NCI-H1048 (cell line): ENCODE data around the gene ANKRD16.
"Not testable (repeated sequence)": the region's sequence is repeated elsewhere in the genome, so short reads cannot be mapped to it uniquely, and the experiment has no call there.

ENCODE experiments used
- DNase-seq: peaks from one replicate; lab custom pipeline; 2025; lab: John Stamatoyannopoulos, UW

ANKRD16 gene

GRCh38 chr10:5903563-5903962 lies 13.9 kb upstream of the ANKRD16 start:
- DNase-seq: no peak

- DNase-seq: no peak
Measured at GRCh38 chr10:5902511-5903274, 13.0 kb upstream of the ANKRD16 start.

GRCh38 chr10:5900247-5900646 lies 10.6 kb upstream of the ANKRD16 start:
- no peak for DNase-seq

- no peak for DNase-seq
Measured at GRCh38 chr10:5898163-5898562, 8.5 kb upstream of the ANKRD16 start.

- no peak for DNase-seq
Measured at GRCh38 chr10:5897504-5897903, 7.8 kb upstream of the ANKRD16 start.

- DNase-seq: no peak
Measured at GRCh38 chr10:5897053-5897340, 7.3 kb upstream of the ANKRD16 start.

GRCh38 chr10:5896208-5897052 lies 6.7 kb upstream of the ANKRD16 start:
- no peak for DNase-seq

- no peak for DNase-seq
Measured at GRCh38 chr10:5895804-5896203, 6.1 kb upstream of the ANKRD16 start.

- DNase-seq: no peak
Measured at GRCh38 chr10:5895365-5895764, 5.7 kb upstream of the ANKRD16 start.

- no peak for DNase-seq
Measured at GRCh38 chr10:5894873-5895272, 5.2 kb upstream of the ANKRD16 start.

GRCh38 chr10:5894403-5894802 lies 4.7 kb upstream of the ANKRD16 start:
- no peak for DNase-seq

GRCh38 chr10:5893321-5893720 lies 3.6 kb upstream of the ANKRD16 start:
- no peak for DNase-seq

GRCh38 chr10:5892007-5892406 lies 2.3 kb upstream of the ANKRD16 start:
- DNase-seq: no peak

- DNase-seq: no peak
Measured at GRCh38 chr10:5891009-5891408, 1.3 kb upstream of the ANKRD16 start.

GRCh38 chr10:5890452-5890915 lies 791 bp upstream of the ANKRD16 start:
- no peak for DNase-seq

- no peak for DNase-seq
Measured at GRCh38 chr10:5888843-5889623, 660 bp downstream of the ANKRD16 start.

- DNase-seq: no peak
Measured at GRCh38 chr10:5888351-5888750, 1.3 kb downstream of the ANKRD16 start.

GRCh38 chr10:5887641-5888040 lies 2.1 kb downstream of the ANKRD16 start:
- DNase-seq: no peak

GRCh38 chr10:5887029-5887428 lies 2.7 kb downstream of the ANKRD16 start:
- DNase-seq: no peak

- no peak for DNase-seq
Measured at GRCh38 chr10:5885619-5886018, 4.1 kb downstream of the ANKRD16 start.

GRCh38 chr10:5882961-5883360 lies 6.7 kb downstream of the ANKRD16 start:
- no peak for DNase-seq

GRCh38 chr10:5877041-5877440 lies 12.7 kb downstream of the ANKRD16 start:
- not testable (repeated sequence) for DNase-seq
